Measurements from ENCODE around the gene SORBS2.

Gene SORBS2

GRCh38 chr4:185590982-185591381, 221.0 kb downstream of the SORBS2 start:
- DNase-seq (ENCODE audit: low spot score) = no peak

- no peak for DNase-seq (ENCODE audit: low spot score)
These were observed 222.7 kb downstream of the SORBS2 start for GRCh38 chr4:185589067-185589836.

- no peak for DNase-seq (ENCODE audit: low spot score)
These were observed 224.4 kb downstream of the SORBS2 start for GRCh38 chr4:185587427-185588161.

- no peak for DNase-seq (ENCODE audit: low spot score)
These were observed 225.0 kb downstream of the SORBS2 start for GRCh38 chr4:185587030-185587426.

- no peak for DNase-seq (ENCODE audit: low spot score)
These were observed 226.8 kb downstream of the SORBS2 start for GRCh38 chr4:185585211-185585610.

GRCh38 chr4:185583813-185584212, 228.2 kb downstream of the SORBS2 start:
- DNase-seq (ENCODE audit: low spot score) = no peak

GRCh38 chr4:185582651-185583400, 229.2 kb downstream of the SORBS2 start:
- no peak for DNase-seq (ENCODE audit: low spot score)

GRCh38 chr4:185580699-185581098, 231.3 kb downstream of the SORBS2 start:
- DNase-seq (ENCODE audit: low spot score) = no peak

GRCh38 chr4:185578284-185578683, 233.7 kb downstream of the SORBS2 start:
- DNase-seq (ENCODE audit: low spot score) = no peak

- DNase-seq (ENCODE audit: low spot score) = no peak
These were observed 234.7 kb downstream of the SORBS2 start for GRCh38 chr4:185576962-185577950.

GRCh38 chr4:185576314-185576961, 235.6 kb downstream of the SORBS2 start:
- DNase-seq (ENCODE audit: low spot score) = no peak

GRCh38 chr4:185573651-185574199, 238.3 kb downstream of the SORBS2 start:
- no peak for DNase-seq (ENCODE audit: low spot score)

GRCh38 chr4:185570727-185571126, 241.3 kb downstream of the SORBS2 start:
- no peak for DNase-seq (ENCODE audit: low spot score)

GRCh38 chr4:185567381-185568376, 244.3 kb downstream of the SORBS2 start:
- peak; percentile 71 for DNase-seq (ENCODE audit: low spot score)

GRCh38 chr4:185566972-185567371, 245.0 kb downstream of the SORBS2 start:
- no peak for DNase-seq (ENCODE audit: low spot score)

GRCh38 chr4:185566425-185566824, 245.6 kb downstream of the SORBS2 start:
- peak; percentile 6 for DNase-seq (ENCODE audit: low spot score)

GRCh38 chr4:185565696-185566095, 246.3 kb downstream of the SORBS2 start:
- no peak for DNase-seq (ENCODE audit: low spot score)

GRCh38 chr4:185564349-185564748, 247.6 kb downstream of the SORBS2 start:
- DNase-seq (ENCODE audit: low spot score) = no peak

GRCh38 chr4:185562531-185562930, 249.5 kb downstream of the SORBS2 start:
- no peak for DNase-seq (ENCODE audit: low spot score)
